ENCODE results near the gene ATP8A2. TPM values are rescaled to one million over a fixed set of nuclear protein-coding genes. Genes with fewer than 3 reads are reported as not detected.
"Not testable (repeated sequence)": the region's sequence is repeated elsewhere in the genome, so short reads cannot be mapped to it uniquely, and the experiment has no call there.

ATP8A2 gene
- under 1 TPM; 0.22 to 0.24 TPM for total RNA-seq

- CTCF ChIA-PET = no interaction called here
- Mint-ChIP-seq H3K4me1 (ENCODE audit: low read depth) (peaks cover 4% of the 10 kb centered on the region), H3K27ac (no peak within 1 kb of the TSS), H3K4me3 (peak within 1 kb of the TSS; percentile 56), H3K36me3 (ENCODE audit: low read depth) (no peaks in the 10 kb centered on the region), H3K27me3 (ENCODE audit: low read depth) (peaks cover 60% of the 10 kb centered on the region), H3K9me3 (no peaks in the 10 kb centered on the region)
- no peak for DNase-seq
- intact Hi-C loops (cut with micrococcal nuclease) = no loop called here
These were observed at the start of gene ATP8A2 for GRCh38 chr13:25371875-25372283. Gene ATP8A2, plus strand, starts transcription at chr13:25371974. Its CDS starts 239 bp downstream, at chr13:25372213.

- Mint-ChIP-seq H3K27ac (no peak overlapping the region), H3K36me3 (ENCODE audit: low read depth) (peaks cover 11% of the 10 kb centered on the region), H3K4me1 (ENCODE audit: low read depth) (no peaks in the 10 kb centered on the region), H3K27me3 (ENCODE audit: low read depth) (no peaks in the 10 kb centered on the region), H3K9me3 (no peaks in the 10 kb centered on the region), H3K4me3 (no peak overlapping the region)
- DNase-seq = no peak
- CTCF ChIA-PET = interaction anchor here (1.0 kb wide), 1 partner anchor 9 kb away, joined by 4 read pairs; no protein-coding TSS in a partner anchor
- intact Hi-C loops (cut with micrococcal nuclease) = no loop called here
These were observed 47.7 kb upstream of the ATP8A2 start for GRCh38 chr13:25324100-25324499.

GRCh38 chr13:25329706-25330105, 42.1 kb upstream of the ATP8A2 start:
- Mint-ChIP-seq H3K4me1 (ENCODE audit: low read depth) (peaks cover 3% of the 10 kb centered on the region), H3K27ac (no peak overlapping the region), H3K9me3 (no peaks in the 10 kb centered on the region), H3K4me3 (no peak overlapping the region), H3K27me3 (ENCODE audit: low read depth) (no peaks in the 10 kb centered on the region), H3K36me3 (ENCODE audit: low read depth) (peaks cover 39% of the 10 kb centered on the region)
- intact Hi-C loops (cut with micrococcal nuclease) = loop anchor here (2.0 kb wide), 1 partner anchor 13 kb away; no protein-coding TSS in a partner anchor
- no peak for DNase-seq
- CTCF ChIA-PET = no interaction called here

- CTCF ChIA-PET = interaction anchor here (0.6 kb wide), 1 partner anchor 13 kb away, joined by 3 read pairs; no protein-coding TSS in a partner anchor
- Mint-ChIP-seq H3K36me3 (ENCODE audit: low read depth) (peaks cover 37% of the 10 kb centered on the region), H3K4me1 (ENCODE audit: low read depth) (peaks cover 5% of the 10 kb centered on the region), H3K9me3 (no peaks in the 10 kb centered on the region), H3K27me3 (ENCODE audit: low read depth) (no peaks in the 10 kb centered on the region), H3K27ac (no peak overlapping the region), H3K4me3 (no peak overlapping the region)
- intact Hi-C loops (cut with micrococcal nuclease) = loop anchor here (2.0 kb wide), 1 partner anchor 14 kb away; no protein-coding TSS in a partner anchor
- DNase-seq = no peak
These were observed 41.2 kb upstream of the ATP8A2 start for GRCh38 chr13:25330541-25330940.

GRCh38 chr13:25335856-25336255, 35.9 kb upstream of the ATP8A2 start:
- Mint-ChIP-seq H3K36me3 (ENCODE audit: low read depth) (peaks cover 32% of the 10 kb centered on the region), H3K4me3 (no peak overlapping the region)
- CTCF ChIA-PET = no interaction called here

GRCh38 chr13:25345576-25345975, 26.2 kb upstream of the ATP8A2 start:
- Mint-ChIP-seq H3K4me3 (no peak overlapping the region), H3K27me3 (ENCODE audit: low read depth) (no peaks in the 10 kb centered on the region), H3K36me3 (ENCODE audit: low read depth) (peaks cover 5% of the 10 kb centered on the region), H3K4me1 (ENCODE audit: low read depth) (no peaks in the 10 kb centered on the region), H3K27ac (no peak overlapping the region), H3K9me3 (no peaks in the 10 kb centered on the region)
- intact Hi-C loops (cut with micrococcal nuclease) = no loop called here
- no peak for DNase-seq
- CTCF ChIA-PET = no interaction called here

More at GRCh38 chr13:25335856-25336255, 35.9 kb upstream of the ATP8A2 start:
- intact Hi-C loops (cut with micrococcal nuclease) = loop anchor here (5.0 kb wide), 1 partner anchor 34 kb away; the partner anchor contains the start of gene NUP58
- Mint-ChIP-seq H3K4me1 (ENCODE audit: low read depth) (peaks cover 6% of the 10 kb centered on the region), H3K27me3 (ENCODE audit: low read depth) (no peaks in the 10 kb centered on the region), H3K9me3 (no peaks in the 10 kb centered on the region), H3K27ac (no peak overlapping the region)
- no peak for DNase-seq

- no peak overlapping the region for H3K27ac Mint-ChIP-seq
- CTCF ChIA-PET = no interaction called here
- intact Hi-C loops (cut with micrococcal nuclease) = no loop called here
- H3K36me3 Mint-ChIP-seq (ENCODE audit: low read depth) = peaks cover 7% of the 10 kb centered on the region
- no peaks in the 10 kb centered on the region for H3K27me3 Mint-ChIP-seq (ENCODE audit: low read depth)
- DNase-seq = no peak
- no peaks in the 10 kb centered on the region for H3K4me1 Mint-ChIP-seq (ENCODE audit: low read depth)
- no peaks in the 10 kb centered on the region for H3K9me3 Mint-ChIP-seq
- no peak overlapping the region for H3K4me3 Mint-ChIP-seq
These were observed 24.6 kb upstream of the ATP8A2 start for GRCh38 chr13:25347151-25347550.

GRCh38 chr13:25351404-25351803, 20.4 kb upstream of the ATP8A2 start:
- Mint-ChIP-seq H3K27me3 (ENCODE audit: low read depth) (peaks cover 12% of the 10 kb centered on the region), H3K4me1 (ENCODE audit: low read depth) (no peaks in the 10 kb centered on the region), H3K27ac (no peak overlapping the region), H3K4me3 (no peak overlapping the region), H3K9me3 (no peaks in the 10 kb centered on the region), H3K36me3 (ENCODE audit: low read depth) (peaks cover 2% of the 10 kb centered on the region)
- no peak for DNase-seq
- intact Hi-C loops (cut with micrococcal nuclease) = no loop called here
- CTCF ChIA-PET = no interaction called here

- CTCF ChIA-PET = no interaction called here
- no peak for DNase-seq
- Mint-ChIP-seq H3K4me3 (no peak overlapping the region), H3K4me1 (ENCODE audit: low read depth) (no peaks in the 10 kb centered on the region), H3K27ac (no peak overlapping the region), H3K9me3 (no peaks in the 10 kb centered on the region), H3K27me3 (ENCODE audit: low read depth) (peaks cover 18% of the 10 kb centered on the region), H3K36me3 (ENCODE audit: low read depth) (peaks cover 2% of the 10 kb centered on the region)
- intact Hi-C loops (cut with micrococcal nuclease) = no loop called here
These were observed 19.5 kb upstream of the ATP8A2 start for GRCh38 chr13:25352230-25352629.

GRCh38 chr13:25352806-25353205, 19.0 kb upstream of the ATP8A2 start:
- Mint-ChIP-seq H3K27ac (no peak overlapping the region), H3K27me3 (ENCODE audit: low read depth) (peaks cover 20% of the 10 kb centered on the region), H3K4me3 (no peak overlapping the region), H3K36me3 (ENCODE audit: low read depth) (peaks cover 2% of the 10 kb centered on the region), H3K4me1 (ENCODE audit: low read depth) (no peaks in the 10 kb centered on the region), H3K9me3 (no peaks in the 10 kb centered on the region)
- DNase-seq = no peak
- intact Hi-C loops (cut with micrococcal nuclease) = no loop called here
- CTCF ChIA-PET = no interaction called here

- H3K9me3 Mint-ChIP-seq = no peaks in the 10 kb centered on the region
- no peak overlapping the region for H3K4me3 Mint-ChIP-seq
- no peak for DNase-seq
- peaks cover 2% of the 10 kb centered on the region for H3K36me3 Mint-ChIP-seq (ENCODE audit: low read depth)
- CTCF ChIA-PET = interaction anchor here (0.6 kb wide), 1 partner anchor 817 kb away, joined by 5 read pairs; no protein-coding TSS in a partner anchor
- peaks cover 20% of the 10 kb centered on the region for H3K27me3 Mint-ChIP-seq (ENCODE audit: low read depth)
- no peak overlapping the region for H3K27ac Mint-ChIP-seq
- no peaks in the 10 kb centered on the region for H3K4me1 Mint-ChIP-seq (ENCODE audit: low read depth)
- intact Hi-C loops (cut with micrococcal nuclease) = no loop called here
These were observed 18.4 kb upstream of the ATP8A2 start for GRCh38 chr13:25353344-25353743.

GRCh38 chr13:25354377-25354776, 17.4 kb upstream of the ATP8A2 start:
- intact Hi-C loops (cut with micrococcal nuclease) = no loop called here
- CTCF ChIA-PET = interaction anchor here (0.6 kb wide), 1 partner anchor 30 kb away, joined by 4 read pairs; no protein-coding TSS in a partner anchor
- Mint-ChIP-seq H3K4me3 (no peak overlapping the region), H3K4me1 (ENCODE audit: low read depth) (no peaks in the 10 kb centered on the region), H3K27ac (no peak overlapping the region), H3K27me3 (ENCODE audit: low read depth) (peaks cover 20% of the 10 kb centered on the region), H3K36me3 (ENCODE audit: low read depth) (peaks cover 2% of the 10 kb centered on the region), H3K9me3 (no peaks in the 10 kb centered on the region)
- DNase-seq = no peak

GRCh38 chr13:25360443-25360842, 11.3 kb upstream of the ATP8A2 start:
- CTCF ChIA-PET; H3K4me3 Mint-ChIP-seq; H3K4me1 Mint-ChIP-seq (ENCODE audit: low read depth); intact Hi-C loops (cut with micrococcal nuclease); H3K9me3 Mint-ChIP-seq; DNase-seq; H3K27ac Mint-ChIP-seq; H3K36me3 Mint-ChIP-seq (ENCODE audit: low read depth): not testable (repeated sequence)
- H3K27me3 Mint-ChIP-seq (ENCODE audit: low read depth) = peaks cover 19% of the 10 kb centered on the region

Measured in activated naive CD4-positive, alpha-beta T cell treated with anti-CD3 and anti-CD28 coated beads for 36 hours (primary cell).